Spleen (tissue), 11 donors: Measurements from ENCODE around the gene TNRC18. TPM values are rescaled to one million over a fixed set of nuclear protein-coding genes. Genes with fewer than 3 reads are reported as not detected.
A peak's percentile ranks its signal among the peaks of the same experiment; 100 is the strongest.

ENCODE experiments used
- DNase-seq: peaks from one replicate; pipeline ENCODE4 v3.0.0-alpha.2; 2020
- H3K27ac ChIP-seq, 8 donors: fragments of 200-600 bp; sonication (generic) in 7 of 8; 1 replicate in 4 of 8; 2 replicates in 4 of 8; pipeline versions ENCODE4 v1.5.0 to v1.8.0; 2016 to 2021; ENCODE audit warnings: inconsistent platforms in 4 of 8, mild to moderate bottlenecking in 4 of 8, moderate library complexity in 1 of 8
- H3K27me3 ChIP-seq, 7 donors: fragments of 200-600 bp; sonication (generic) in 6 of 7; replicated peaks in 1 of 7; 1 replicate in 4 of 7; 2 replicates in 3 of 7; pipeline versions ENCODE4 v1.5.0 to v1.8.0; 2016 to 2021; ENCODE audit warnings: inconsistent platforms in 3 of 7, mild to moderate bottlenecking in 1 of 7
- H3K36me3 ChIP-seq, 6 donors: fragments of 200-600 bp; sonication (generic) in 5 of 6; 1 replicate in 4 of 6; 2 replicates in 2 of 6; pipeline versions ENCODE4 v1.5.0 to v1.8.0; 2016 to 2021; ENCODE audit warnings: inconsistent platforms in 2 of 6
- H3K4me1 ChIP-seq, 6 donors: fragments of 200-600 bp; sonication (generic) in 5 of 6; 1 replicate in 3 of 6; 2 replicates in 3 of 6; pipeline versions ENCODE4 v1.5.0 to v1.8.0; 2016 to 2021; ENCODE audit warnings: inconsistent platforms in 3 of 6
- H3K4me3 ChIP-seq, 8 donors: fragments of 200-600 bp; sonication (generic) in 7 of 8; 1 replicate in 4 of 8; 2 replicates in 4 of 8; pipeline versions ENCODE4 v1.5.0 to v1.8.0; 2016 to 2021; ENCODE audit warnings: inconsistent platforms in 4 of 8, mild to moderate bottlenecking in 4 of 8, moderate library complexity in 2 of 8
- H3K9me3 ChIP-seq, 8 donors: fragments of 200-600 bp; sonication (generic) in 7 of 8; 1 replicate in 4 of 8; 2 replicates in 4 of 8; pipeline versions ENCODE4 v1.5.0 to v1.8.0; 2016 to 2021; ENCODE audit warnings: inconsistent platforms in 4 of 8
- POLR2A ChIP-seq, 3 donors: fragments of 450-650 bp; IDR thresholded peaks; one replicate each; pipeline ENCODE4 v1.5.1; 2017; ENCODE audit warnings: antibody characterized with exemption in 3 of 3, mild to moderate bottlenecking in 1 of 3
- POLR2AphosphoS5 ChIP-seq, 3 donors: sonication (generic); formaldehyde crosslinking; IDR thresholded peaks; one replicate each; pipeline ENCODE4 v1.5.1; 2017; ENCODE audit warnings: antibody characterized with exemption in 3 of 3
- WGBS, 5 donors: extraction: QIAGEN DNeasy Blood & Tissue Kit in 3 of 5; methylation state at CpG; one replicate each; pipeline versions ENCODE4 v1.1.5 to v1.1.7; 2013 to 2018; 5-methylcytosine and 5-hydroxymethylcytosine counted together
- intact Hi-C: fragments of 100-400 bp; cut with DNase I; formaldehyde crosslinking; loops from one replicate; pipeline ENCODE4 v1.15.0; 2023; ENCODE audit warnings: low total_unique reads
- polyA plus RNA-seq, 3 donors: library from polyadenylated mRNA; stranded (reverse); fragments of 200-250 nt; gene quantifications; one replicate each; pipeline ENCODE4 v1.2.1, GENCODE V29; 2013
- total RNA-seq, 7 donors: library from RNA; depleted of rRNA in 3 of 7; stranded (reverse); fragments of >200 nt in 3 of 7; fragmentation: NEBNext Ultra II Directional in 4 of 7; extraction: Animal tissue kit (Norgen Biotek cat#: 25700) in 4 of 7; gene quantifications; one replicate each; pipeline versions ENCODE4 v1.1.0 to v1.2.1, GENCODE V29; 2016 to 2021
- TF ChIP-seq, protein P1 (sequence below), 11 experiments: fragments of 200-600 bp in 7 of 11; fragments of 450-650 bp in 4 of 11; sonication (generic) in 4 of 11; IDR thresholded peaks in 8 of 11; conservative IDR thresholded peaks in 3 of 11; 1 replicate in 7 of 11; 2 replicates in 4 of 11; pipeline versions ENCODE4 v1.4.0 to v1.8.0; 2016 to 2021; ENCODE audit warnings: antibody characterized with exemption in 11 of 11, inconsistent platforms in 4 of 11, mild to moderate bottlenecking in 1 of 11
- donor health status: healthy with polysubstance abuse.
- donor health status: DM: no; HTN: no; CAD: no; lungs with moderate emphysema.
- donor health status: DM: no; HTN: no; CAD: no.
- donor health status: Bipolar disorder and iron deficiency.
- donor health status: healthy.
- donor health status: DM: no; HTN: no; CAD: no.
- donor health status: DM: yes; HTN: yes; CAD: no.

TNRC18 gene
- total and polyA plus RNA-seq, 10 donors, result 3.4 to 124 (median 71.0) TPM

DNA sequence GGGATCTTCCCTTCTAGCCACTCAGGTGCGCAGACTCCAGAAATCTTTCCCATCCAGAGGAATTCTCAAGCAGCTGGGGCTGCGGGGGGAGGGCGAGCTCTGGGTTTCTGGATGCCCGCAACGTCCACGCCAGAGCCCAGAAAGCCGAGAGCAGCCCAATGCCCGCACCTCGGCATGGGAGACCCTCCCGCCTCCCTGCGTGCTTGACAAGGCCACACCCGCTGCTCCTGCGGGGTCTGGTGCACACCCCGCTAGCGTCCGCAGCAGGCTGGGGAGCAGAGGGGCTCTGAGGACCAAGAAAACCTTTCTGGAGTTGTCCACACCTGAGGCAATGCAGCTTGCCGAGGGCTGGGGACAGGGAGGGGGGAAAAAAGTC is 74.6 kb downstream of the TNRC18 start:
- 88 to 95% (median 93%) methylated on average over 8 to 17 of the region's 17 CpGs for WGBS, 5 donors
- TF ChIP-seq POLR2A (IDR thresholded peaks at IDR 0.05) (no peak), POLR2AphosphoS5 (IDR thresholded peaks at IDR 0.05) (no peak)
- TF ChIP-seq, protein P1, sequence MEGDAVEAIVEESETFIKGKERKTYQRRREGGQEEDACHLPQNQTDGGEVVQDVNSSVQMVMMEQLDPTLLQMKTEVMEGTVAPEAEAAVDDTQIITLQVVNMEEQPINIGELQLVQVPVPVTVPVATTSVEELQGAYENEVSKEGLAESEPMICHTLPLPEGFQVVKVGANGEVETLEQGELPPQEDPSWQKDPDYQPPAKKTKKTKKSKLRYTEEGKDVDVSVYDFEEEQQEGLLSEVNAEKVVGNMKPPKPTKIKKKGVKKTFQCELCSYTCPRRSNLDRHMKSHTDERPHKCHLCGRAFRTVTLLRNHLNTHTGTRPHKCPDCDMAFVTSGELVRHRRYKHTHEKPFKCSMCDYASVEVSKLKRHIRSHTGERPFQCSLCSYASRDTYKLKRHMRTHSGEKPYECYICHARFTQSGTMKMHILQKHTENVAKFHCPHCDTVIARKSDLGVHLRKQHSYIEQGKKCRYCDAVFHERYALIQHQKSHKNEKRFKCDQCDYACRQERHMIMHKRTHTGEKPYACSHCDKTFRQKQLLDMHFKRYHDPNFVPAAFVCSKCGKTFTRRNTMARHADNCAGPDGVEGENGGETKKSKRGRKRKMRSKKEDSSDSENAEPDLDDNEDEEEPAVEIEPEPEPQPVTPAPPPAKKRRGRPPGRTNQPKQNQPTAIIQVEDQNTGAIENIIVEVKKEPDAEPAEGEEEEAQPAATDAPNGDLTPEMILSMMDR (IDR thresholded peaks at IDR 0.05 in 8 of 11, conservative IDR thresholded peaks at IDR 0.05 in 3 of 11), result no peak
- intact Hi-C loops, result no loop called here
- Histone ChIP-seq H3K36me3 (peaks cover 9 to 100% (median 71%) of the 10 kb centered on the region in 6 donors), H3K27ac (no peak overlapping the region), H3K9me3 (peaks cover 3 to 12% (median 10%) of the 10 kb centered on the region in 8 donors), H3K4me1 (peaks cover 0 to 8% (median 3%) of the 10 kb centered on the region in 6 donors), H3K4me3 (no peak overlapping the region), H3K27me3 (no peaks in the 10 kb centered on the region)
- DNase-seq, result no peak

- Histone ChIP-seq H3K4me1 (peaks cover 0 to 4% (median 0%) of the 10 kb centered on the region in 6 donors), H3K9me3 (peaks cover 8 to 18% (median 17%) of the 10 kb centered on the region in 8 donors), H3K27me3 (no peaks in the 10 kb centered on the region), H3K36me3 (peaks cover 11 to 100% (median 75%) of the 10 kb centered on the region in 6 donors), H3K4me3 (no peak overlapping the region), H3K27ac (no peak overlapping the region)
- intact Hi-C loops, result no loop called here
- TF ChIP-seq POLR2A (IDR thresholded peaks at IDR 0.05), result no peak
- TF ChIP-seq, protein P1 (IDR thresholded peaks at IDR 0.05 in 8 of 11, conservative IDR thresholded peaks at IDR 0.05 in 3 of 11), result no peak
- no peak for TF ChIP-seq POLR2AphosphoS5 (IDR thresholded peaks at IDR 0.05)
- WGBS, 5 donors, result 88 to 95% (median 94%) methylated on average over 21 of the region's 21 CpGs
- no peak for DNase-seq
Measured at GRCh38 chr7:5348134-5349004, 75.3 kb downstream of the TNRC18 start.

GRCh38 chr7:5345671-5346070 is 78.0 kb downstream of the TNRC18 start:
- H3K4me1 ChIP-seq, result no peaks in the 10 kb centered on the region
- H3K27me3 ChIP-seq, result no peaks in the 10 kb centered on the region
- no peak overlapping the region for H3K4me3 ChIP-seq
- TF ChIP-seq, protein P1 (IDR thresholded peaks at IDR 0.05 in 8 of 11, conservative IDR thresholded peaks at IDR 0.05 in 3 of 11), result no peak
- peak in 1 of 3 donors; percentile 14 for TF ChIP-seq POLR2AphosphoS5 (IDR thresholded peaks at IDR 0.05)
- peaks cover 9 to 36% (median 27%) of the 10 kb centered on the region in 8 donors for H3K9me3 ChIP-seq
- peaks cover 14 to 100% (median 75%) of the 10 kb centered on the region in 6 donors for H3K36me3 ChIP-seq
- 95 to 97% (median 95%) methylated on average over 9 to 21 of the region's 21 CpGs for WGBS, 5 donors
- H3K27ac ChIP-seq, result no peak overlapping the region
- intact Hi-C loops, result no loop called here
- DNase-seq, result no peak

DNA sequence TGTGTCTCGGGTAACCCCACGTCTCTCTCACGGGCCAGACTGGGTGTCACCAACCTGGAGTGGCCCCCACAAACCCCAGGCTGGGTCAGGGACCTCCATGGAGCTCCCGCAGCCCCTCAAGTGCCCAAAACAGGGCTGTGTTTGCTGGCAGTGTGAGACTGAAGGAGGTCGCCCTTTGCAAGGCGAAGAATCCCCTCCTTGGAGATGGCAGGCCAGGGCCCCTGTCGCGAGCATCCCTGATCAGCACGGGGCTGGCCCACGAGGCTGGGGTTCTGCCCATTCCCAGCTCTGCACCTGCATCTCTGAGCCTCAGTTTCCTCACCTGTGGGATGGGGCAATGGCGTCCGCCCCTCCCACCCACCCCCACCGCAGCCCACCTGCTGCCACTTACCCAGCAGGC is 78.5 kb downstream of the TNRC18 start:
- Histone ChIP-seq H3K27me3 (no peaks in the 10 kb centered on the region), H3K27ac (no peak overlapping the region), H3K4me3 (no peak overlapping the region), H3K4me1 (no peaks in the 10 kb centered on the region), H3K9me3 (peaks cover 9 to 36% (median 27%) of the 10 kb centered on the region in 8 donors), H3K36me3 (peaks cover 14 to 100% (median 75%) of the 10 kb centered on the region in 6 donors)
- no peak for TF ChIP-seq POLR2AphosphoS5 (IDR thresholded peaks at IDR 0.05)
- TF ChIP-seq POLR2A (IDR thresholded peaks at IDR 0.05), result no peak
- TF ChIP-seq, protein P1 (IDR thresholded peaks at IDR 0.05 in 8 of 11, conservative IDR thresholded peaks at IDR 0.05 in 3 of 11), result no peak
- intact Hi-C loops, result no loop called here
- 95 to 99% (median 96%) methylated on average over 9 to 13 of the region's 13 CpGs for WGBS, 5 donors
- DNase-seq, result no peak
